HL-60 (cell line): Measurements from ENCODE around the gene BCL2.

Source experiments
- DNase-seq, 2 experiments: peaks; one replicate each; pipeline ENCODE4 v3.0.0-alpha.2; 2010 to 2020; ENCODE audit warnings: low read depth in 1 of 2, low spot score in 1 of 2
- H3K27ac ChIP-seq: fragments of 250-450 bp; sonication (Bioruptor Pico); replicated peaks from 2 replicates; pipeline ENCODE4 v1.5.1; 2020; ENCODE audit warnings: mild to moderate bottlenecking, moderate library complexity
- H3K27me3 ChIP-seq: fragments of 250-450 bp; sonication (Bioruptor Pico); 2 replicates; pipeline ENCODE4 v1.5.1; 2021; ENCODE audit warnings: mild to moderate bottlenecking, moderate library complexity; ENCODE audit not compliant: insufficient read depth, poor library complexity, severe bottlenecking
- H3K4me3 ChIP-seq: replicated peaks from 2 replicates; pipeline ENCODE4 v1.5.1; 2011; ENCODE audit warnings: mild to moderate bottlenecking, control low read depth, low read length; ENCODE audit not compliant: insufficient read depth
- CTCF ChIP-seq: IDR thresholded peaks from one replicate; pipeline ENCODE4 v1.5.1; 2011; ENCODE audit warnings: low read length, control low read depth, inconsistent platforms; ENCODE audit not compliant: insufficient read depth
- GABPA ChIP-seq: IDR thresholded peaks from 2 replicates; pipeline ENCODE4 v1.6.1; 2012; ENCODE audit warnings: low read depth
- POLR2AphosphoS5 ChIP-seq: IDR thresholded peaks from 2 replicates; pipeline ENCODE4 v1.6.1; 2012; ENCODE audit warnings: low read depth
- REST ChIP-seq: IDR thresholded peaks from 2 replicates; pipeline ENCODE4 v1.6.1; 2012; ENCODE audit warnings: low read depth; ENCODE audit not compliant: insufficient replicate concordance
- SPI1 ChIP-seq: IDR thresholded peaks from 2 replicates; pipeline ENCODE4 v1.6.1; 2012; ENCODE audit warnings: low read depth, mild to moderate bottlenecking, borderline replicate concordance

Gene BCL2

GRCh38 chr18:63297687-63298399, 21.7 kb downstream of the BCL2 start:
- Histone ChIP-seq H3K4me3 (no peak overlapping the region), H3K27me3 (no peaks in the 10 kb centered on the region), H3K27ac (no peak overlapping the region)
- no peak for DNase-seq
- TF ChIP-seq CTCF: no peak
- no peak for TF ChIP-seq POLR2AphosphoS5
- no peak for TF ChIP-seq REST

- no peak for TF ChIP-seq GABPA
- no peak for TF ChIP-seq POLR2AphosphoS5
- no peak for TF ChIP-seq REST
- no peak for TF ChIP-seq CTCF
- no peak for TF ChIP-seq SPI1
- no peak for DNase-seq
- Histone ChIP-seq H3K4me3 (no peak overlapping the region), H3K27ac (no peak overlapping the region), H3K27me3 (no peaks in the 10 kb centered on the region)
Observed at GRCh38 chr18:63293935-63294334, 25.6 kb downstream of the BCL2 start.

GRCh38 chr18:63292831-63293683, 26.5 kb downstream of the BCL2 start:
- no peak for TF ChIP-seq POLR2AphosphoS5
- TF ChIP-seq CTCF: no peak
- no peak for TF ChIP-seq GABPA
- no peak for TF ChIP-seq REST
- no peak overlapping the region for H3K4me3 ChIP-seq
- no peaks in the 10 kb centered on the region for H3K27me3 ChIP-seq
- peak; percentile 54 to 66 for DNase-seq
- no peak overlapping the region for H3K27ac ChIP-seq
